Suprapubic skin (tissue), 4 donors: ENCODE data around the gene CCDC127. TPM values are rescaled to one million over a fixed set of nuclear protein-coding genes. Genes with fewer than 3 reads are reported as not detected.
A peak's percentile ranks its signal among the peaks of the same experiment; 100 is the strongest.

Experiments
- DNase-seq, 2 donors: peaks; one replicate each; pipeline ENCODE4 v3.0.0-alpha.2; 2019; ENCODE audit warnings: low spot score in 2 of 2
- H3K27ac ChIP-seq: fragments of 200-600 bp; sonication (generic); one replicate; pipeline ENCODE4 v1.5.1; 2019
- H3K27me3 ChIP-seq: fragments of 200-600 bp; sonication (generic); one replicate; pipeline ENCODE4 v1.5.1; 2019
- H3K36me3 ChIP-seq: fragments of 200-600 bp; sonication (generic); one replicate; pipeline ENCODE4 v1.5.1; 2019
- H3K4me1 ChIP-seq: fragments of 200-600 bp; sonication (generic); one replicate; pipeline ENCODE4 v1.5.1; 2019
- H3K4me3 ChIP-seq: fragments of 200-600 bp; sonication (generic); one replicate; pipeline ENCODE4 v1.5.1; 2019; ENCODE audit warnings: mild to moderate bottlenecking
- H3K9me3 ChIP-seq: fragments of 200-600 bp; sonication (generic); one replicate; pipeline ENCODE4 v1.5.1; 2019
- EP300 ChIP-seq: sonication (generic); formaldehyde crosslinking; IDR thresholded peaks from one replicate; pipeline ENCODE4 v1.6.1; 2017; ENCODE audit warnings: antibody characterized with exemption
- POLR2A ChIP-seq, 2 donors: fragments of 450-650 bp; IDR thresholded peaks; one replicate each; pipeline ENCODE4 v1.6.1; 2017; ENCODE audit warnings: antibody characterized with exemption in 2 of 2, mild to moderate bottlenecking in 2 of 2, moderate library complexity in 2 of 2
- POLR2AphosphoS5 ChIP-seq, 3 donors: sonication (generic); formaldehyde crosslinking; IDR thresholded peaks; one replicate each; pipeline ENCODE4 v1.6.1; 2017; ENCODE audit warnings: antibody characterized with exemption in 3 of 3
- WGBS: methylation state at CpG from one replicate; pipeline ENCODE4 v1.1.5; 2018; 5-methylcytosine and 5-hydroxymethylcytosine counted together
- total RNA-seq, 4 donors: library from RNA; depleted of rRNA; stranded (reverse); fragments of >200 nt; gene quantifications; one replicate each; pipeline ENCODE4 v1.1.0, GENCODE V29; 2016
- TF ChIP-seq, protein P1 (sequence below), 2 donors: fragments of 200-600 bp in 1 of 2; fragments of 450-650 bp in 1 of 2; sonication (generic) in 1 of 2; IDR thresholded peaks; one replicate each; pipeline ENCODE4 v1.5.1; 2016 to 2019; ENCODE audit warnings: antibody characterized with exemption in 2 of 2, mild to moderate bottlenecking in 1 of 2, moderate library complexity in 1 of 2

CCDC127 gene
- total RNA-seq, 4 donors from 2014 or later, result 3.1 to 11.7 (median 5.1) TPM

GRCh38 chr5:191036-191948, 26.7 kb downstream of the CCDC127 start, which contains the start of gene LRRC14B:
Gene LRRC14B, plus strand, starts transcription at chr5:191495. Its CDS starts 44 bp downstream, at chr5:191539.
- Histone ChIP-seq H3K4me3 (peak within 1 kb of the TSS; percentile 26), H3K36me3 (no peaks in the 10 kb centered on the region), H3K9me3 (no peaks in the 10 kb centered on the region), H3K4me1 (peaks cover 24% of the 10 kb centered on the region), H3K27me3 (peaks cover 23% of the 10 kb centered on the region), H3K27ac (no peak within 1 kb of the TSS)
- 18% methylated on average over 21 of the region's 56 CpGs for WGBS
- DNase-seq, result no peak
- TF ChIP-seq POLR2A (IDR thresholded peaks at IDR 0.05), result no peak
- TF ChIP-seq, protein P1, sequence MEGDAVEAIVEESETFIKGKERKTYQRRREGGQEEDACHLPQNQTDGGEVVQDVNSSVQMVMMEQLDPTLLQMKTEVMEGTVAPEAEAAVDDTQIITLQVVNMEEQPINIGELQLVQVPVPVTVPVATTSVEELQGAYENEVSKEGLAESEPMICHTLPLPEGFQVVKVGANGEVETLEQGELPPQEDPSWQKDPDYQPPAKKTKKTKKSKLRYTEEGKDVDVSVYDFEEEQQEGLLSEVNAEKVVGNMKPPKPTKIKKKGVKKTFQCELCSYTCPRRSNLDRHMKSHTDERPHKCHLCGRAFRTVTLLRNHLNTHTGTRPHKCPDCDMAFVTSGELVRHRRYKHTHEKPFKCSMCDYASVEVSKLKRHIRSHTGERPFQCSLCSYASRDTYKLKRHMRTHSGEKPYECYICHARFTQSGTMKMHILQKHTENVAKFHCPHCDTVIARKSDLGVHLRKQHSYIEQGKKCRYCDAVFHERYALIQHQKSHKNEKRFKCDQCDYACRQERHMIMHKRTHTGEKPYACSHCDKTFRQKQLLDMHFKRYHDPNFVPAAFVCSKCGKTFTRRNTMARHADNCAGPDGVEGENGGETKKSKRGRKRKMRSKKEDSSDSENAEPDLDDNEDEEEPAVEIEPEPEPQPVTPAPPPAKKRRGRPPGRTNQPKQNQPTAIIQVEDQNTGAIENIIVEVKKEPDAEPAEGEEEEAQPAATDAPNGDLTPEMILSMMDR (IDR thresholded peaks at IDR 0.05), result no peak
- TF ChIP-seq EP300, result no peak
- no peak for TF ChIP-seq POLR2AphosphoS5 (IDR thresholded peaks at IDR 0.05)

- peaks cover 23% of the 10 kb centered on the region for H3K27me3 ChIP-seq
- H3K9me3 ChIP-seq, result no peaks in the 10 kb centered on the region
- DNase-seq, result peak in 1 of 2 donors; percentile 49
- no peak for TF ChIP-seq POLR2AphosphoS5 (IDR thresholded peaks at IDR 0.05)
- no peak for TF ChIP-seq EP300
- TF ChIP-seq POLR2A (IDR thresholded peaks at IDR 0.05), result no peak
- TF ChIP-seq, protein P1 (IDR thresholded peaks at IDR 0.05), result no peak
- H3K4me3 ChIP-seq, result peak overlapping the region; percentile 26
- no peak overlapping the region for H3K27ac ChIP-seq
- peaks cover 21% of the 10 kb centered on the region for H3K4me1 ChIP-seq
- H3K36me3 ChIP-seq, result no peaks in the 10 kb centered on the region
- WGBS, result 76% methylated on average over 8 of the region's 16 CpGs
Measured at GRCh38 chr5:190366-191035, 27.5 kb downstream of the CCDC127 start.

DNA sequence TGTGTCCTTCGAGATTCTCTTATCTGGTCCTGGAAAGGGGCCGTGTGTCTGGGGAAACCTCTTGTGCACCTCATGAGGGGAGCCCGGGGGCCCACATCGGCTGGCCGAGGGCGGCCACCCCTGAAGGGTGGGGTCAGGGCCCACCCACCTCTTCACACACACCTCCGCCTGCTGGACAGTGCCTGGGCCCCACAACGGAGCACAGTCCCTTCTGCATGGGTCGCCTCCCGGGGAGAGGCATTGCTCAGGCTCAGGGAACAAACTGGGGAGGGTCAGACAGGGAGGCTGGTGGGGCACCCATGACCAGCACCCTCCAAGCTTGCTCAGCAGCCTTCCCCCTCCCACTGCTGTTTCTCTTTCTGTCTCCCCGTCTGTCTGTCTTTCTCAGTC, 28.0 kb downstream of the CCDC127 start:
- Histone ChIP-seq H3K9me3 (no peaks in the 10 kb centered on the region), H3K4me1 (peaks cover 21% of the 10 kb centered on the region), H3K27me3 (peaks cover 23% of the 10 kb centered on the region), H3K27ac (no peak overlapping the region), H3K36me3 (no peaks in the 10 kb centered on the region), H3K4me3 (no peak overlapping the region)
- TF ChIP-seq, protein P1 (IDR thresholded peaks at IDR 0.05), result no peak
- TF ChIP-seq EP300 (no peak), POLR2AphosphoS5 (IDR thresholded peaks at IDR 0.05) (no peak), POLR2A (IDR thresholded peaks at IDR 0.05) (no peak)
- WGBS, result 73% methylated on average over 11 of the region's 11 CpGs
- peak in 1 of 2 donors; percentile 73 for DNase-seq

DNA sequence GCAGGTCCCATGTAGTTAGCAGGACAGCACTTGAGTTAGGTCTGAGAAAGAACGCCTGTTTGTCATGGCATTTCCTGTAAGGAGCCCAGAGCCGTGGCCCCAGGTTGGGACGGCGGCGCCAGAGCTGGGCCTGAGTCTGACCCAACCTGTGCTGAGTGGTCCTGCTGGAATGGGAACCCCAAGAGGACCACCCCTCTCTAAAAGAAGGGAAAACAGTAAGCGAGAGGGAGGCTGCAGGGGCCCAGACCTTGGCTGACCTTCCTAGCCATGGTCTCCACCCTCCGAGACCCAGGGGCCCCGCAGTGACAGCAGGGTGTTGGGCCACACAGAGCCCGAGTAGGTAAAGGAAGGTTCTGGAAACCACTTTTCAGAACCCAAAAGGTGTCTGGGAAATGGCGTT, 28.5 kb downstream of the CCDC127 start:
- H3K9me3 ChIP-seq, result no peaks in the 10 kb centered on the region
- peaks cover 21% of the 10 kb centered on the region for H3K4me1 ChIP-seq
- DNase-seq, result peak in 1 of 2 donors; percentile 24
- H3K27ac ChIP-seq, result no peak overlapping the region
- 90% methylated on average over 10 of the region's 10 CpGs for WGBS
- no peaks in the 10 kb centered on the region for H3K36me3 ChIP-seq
- H3K27me3 ChIP-seq, result peaks cover 23% of the 10 kb centered on the region
- no peak overlapping the region for H3K4me3 ChIP-seq
- TF ChIP-seq, protein P1 (IDR thresholded peaks at IDR 0.05), result no peak
- TF ChIP-seq POLR2A (IDR thresholded peaks at IDR 0.05) (no peak), POLR2AphosphoS5 (IDR thresholded peaks at IDR 0.05) (no peak)
